Inferior parietal cortex (tissue), 1 donor: ENCODE measurements around the gene PFDN2.

Source experiments
- DNase-seq: peaks from one replicate; pipeline ENCODE4 v3.0.0-alpha.2; 2016; ENCODE audit errors: extremely low spot score

The PFDN2 gene

DNA sequence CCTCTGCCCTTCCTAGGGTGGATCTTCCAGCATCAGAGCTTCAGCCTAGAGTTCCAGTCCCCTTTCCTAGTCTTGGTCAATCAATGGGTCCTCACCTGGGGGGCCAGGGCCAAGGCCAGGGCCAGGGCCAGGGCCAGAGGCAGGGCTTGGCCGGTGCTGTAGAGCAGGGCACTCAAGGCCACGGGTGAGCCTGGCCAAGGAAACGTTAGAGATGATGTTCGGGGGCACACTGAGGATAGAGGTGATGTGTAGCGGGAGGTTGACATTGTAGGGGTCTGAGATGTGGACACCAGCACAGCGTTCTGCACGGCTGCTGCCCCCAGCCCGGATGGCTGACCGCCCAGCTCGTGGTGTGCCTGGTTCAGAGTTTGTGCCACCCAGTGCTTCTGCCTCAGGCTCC lies 66.6 kb downstream of the PFDN2 start:
- no peak for DNase-seq
